ENCODE results near the gene RASAL3. TPM values are rescaled to one million over a fixed set of nuclear protein-coding genes. Genes with fewer than 3 reads are reported as not detected.

Gene RASAL3
- total RNA-seq, 1 donor from 2014 or later, result 0.14 TPM

DNA sequence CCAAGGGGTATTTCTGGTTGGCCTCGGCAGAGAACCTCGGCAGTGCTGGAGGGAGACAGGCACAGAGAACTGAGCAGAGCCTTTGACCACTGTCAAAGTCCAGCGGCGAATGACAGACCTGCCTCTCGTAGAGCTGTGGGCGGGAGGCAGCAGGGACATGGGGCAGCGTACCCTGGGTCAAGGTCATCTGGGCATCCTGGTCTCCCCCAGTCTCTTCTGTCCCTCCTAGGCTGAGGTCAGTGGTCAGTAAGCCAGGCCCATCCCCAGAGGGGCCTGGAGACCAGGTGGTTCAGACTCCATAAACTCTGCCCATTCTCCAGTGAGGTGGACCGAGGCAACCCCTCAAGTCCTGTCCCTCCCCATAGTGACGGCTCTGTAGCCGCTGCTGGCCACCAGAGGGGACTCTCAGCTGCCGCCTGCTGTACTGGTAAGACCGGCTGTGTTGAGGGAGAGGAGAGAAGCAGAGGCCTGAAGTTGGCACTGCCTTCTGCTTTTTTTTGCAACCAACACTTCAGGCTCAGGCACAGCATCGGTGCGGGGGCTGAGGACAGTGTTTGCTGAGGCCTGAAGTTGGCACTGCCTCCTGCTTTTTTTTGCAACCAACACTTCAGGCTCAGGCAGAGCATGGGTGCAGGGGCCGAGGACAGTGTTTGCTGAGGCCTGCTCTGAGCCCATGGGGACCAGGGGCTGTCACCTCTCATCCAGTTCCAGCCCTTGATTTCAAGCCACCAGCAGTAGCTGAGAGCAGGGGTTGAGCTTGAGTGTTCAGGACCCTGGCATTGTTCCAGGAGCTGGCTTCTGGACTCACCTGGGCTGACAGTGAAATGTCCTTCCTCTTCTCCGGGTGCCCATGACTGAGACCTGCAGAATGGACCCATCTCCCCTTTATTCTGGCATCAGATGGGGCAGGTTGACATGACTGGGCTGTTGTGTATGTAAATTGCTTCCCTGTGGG lies 15.3 kb upstream of the RASAL3 start, which contains the start of gene PGLYRP2:
Gene PGLYRP2 (minus strand): TSS at position 111 of the 955 bp plus-strand sequence. CDS start 130 bp downstream, outside the sequence.
- DNase-seq (ENCODE audit: low read depth) (no peak), FAIRE-seq (no peak)
- no peak within 1 kb of the TSS for H3K27ac Mint-ChIP-seq (ENCODE audit: unreplicated experiment)
- H3K4me3 Mint-ChIP-seq (ENCODE audit: unreplicated experiment), result no peak within 1 kb of the TSS
- H3K9me3 Mint-ChIP-seq (ENCODE audit: unreplicated experiment), result peaks cover 15% of the 10 kb centered on the region
- Histone ChIP-seq H3K9me3 (ENCODE audit: insufficient read depth, low read depth, low read length) (no peaks in the 10 kb centered on the region), H3K27me3 (ENCODE audit: insufficient read depth, low read length) (peaks cover 2% of the 10 kb centered on the region), H3K79me2 (ENCODE audit: insufficient read depth, low read length) (no peaks in the 10 kb centered on the region), H3K27ac (ENCODE audit: low read depth, low read length) (no peak within 1 kb of the TSS), H2AFZ (ENCODE audit: low read depth, low read length) (no peak within 1 kb of the TSS), H3K4me2 (ENCODE audit: low read length) (no peak within 1 kb of the TSS), H3K36me3 (ENCODE audit: insufficient read depth, low read length) (no peaks in the 10 kb centered on the region), H3K4me3 (ENCODE audit: insufficient read depth, low read depth, low read length) (no peak within 1 kb of the TSS), H4K20me1 (ENCODE audit: insufficient read depth, low read length) (no peaks in the 10 kb centered on the region), H3K9ac (ENCODE audit: low read length) (no peak within 1 kb of the TSS), H3K4me1 (ENCODE audit: insufficient read depth, low read length) (no peaks in the 10 kb centered on the region)
- peaks cover 6% of the 10 kb centered on the region for H3K27me3 Mint-ChIP-seq (ENCODE audit: low read depth, unreplicated experiment)
- TF ChIP-seq, protein P1, sequence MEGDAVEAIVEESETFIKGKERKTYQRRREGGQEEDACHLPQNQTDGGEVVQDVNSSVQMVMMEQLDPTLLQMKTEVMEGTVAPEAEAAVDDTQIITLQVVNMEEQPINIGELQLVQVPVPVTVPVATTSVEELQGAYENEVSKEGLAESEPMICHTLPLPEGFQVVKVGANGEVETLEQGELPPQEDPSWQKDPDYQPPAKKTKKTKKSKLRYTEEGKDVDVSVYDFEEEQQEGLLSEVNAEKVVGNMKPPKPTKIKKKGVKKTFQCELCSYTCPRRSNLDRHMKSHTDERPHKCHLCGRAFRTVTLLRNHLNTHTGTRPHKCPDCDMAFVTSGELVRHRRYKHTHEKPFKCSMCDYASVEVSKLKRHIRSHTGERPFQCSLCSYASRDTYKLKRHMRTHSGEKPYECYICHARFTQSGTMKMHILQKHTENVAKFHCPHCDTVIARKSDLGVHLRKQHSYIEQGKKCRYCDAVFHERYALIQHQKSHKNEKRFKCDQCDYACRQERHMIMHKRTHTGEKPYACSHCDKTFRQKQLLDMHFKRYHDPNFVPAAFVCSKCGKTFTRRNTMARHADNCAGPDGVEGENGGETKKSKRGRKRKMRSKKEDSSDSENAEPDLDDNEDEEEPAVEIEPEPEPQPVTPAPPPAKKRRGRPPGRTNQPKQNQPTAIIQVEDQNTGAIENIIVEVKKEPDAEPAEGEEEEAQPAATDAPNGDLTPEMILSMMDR (IDR thresholded peaks at IDR 0.05; ENCODE audit: insufficient read depth, low read depth, low read length), result no peak
- no peak for TF ChIP-seq EZH2 (IDR thresholded peaks at IDR 0.05; ENCODE audit: insufficient read depth, low read length)
- H3K4me1 Mint-ChIP-seq (ENCODE audit: low read depth, unreplicated experiment), result no peaks in the 10 kb centered on the region
- no peaks in the 10 kb centered on the region for H3K36me3 Mint-ChIP-seq (ENCODE audit: low read depth, unreplicated experiment)

DNA sequence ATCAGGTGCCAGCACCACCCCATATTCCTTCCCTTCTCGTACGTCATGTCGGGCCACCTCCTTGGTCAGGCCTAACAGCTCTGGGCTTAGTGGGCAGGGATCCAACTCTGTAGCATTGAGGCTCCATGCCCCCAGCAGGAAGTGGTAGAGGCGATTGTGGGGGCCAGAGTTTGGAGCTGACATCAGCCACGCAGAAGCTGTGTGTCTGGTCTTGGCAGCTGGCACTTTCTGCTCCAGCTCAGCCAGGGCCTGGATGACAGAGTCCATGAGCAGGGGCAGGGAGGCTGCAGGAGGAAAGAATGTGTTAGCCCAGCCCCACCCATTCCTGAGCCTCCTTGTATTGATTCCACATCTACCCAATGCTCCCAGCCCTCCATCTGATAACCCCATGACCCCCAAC lies 12.0 kb upstream of the RASAL3 start:
- H3K4me3 Mint-ChIP-seq (ENCODE audit: unreplicated experiment), result no peak overlapping the region
- H3K9ac ChIP-seq (ENCODE audit: low read length), result no peak overlapping the region
- no peaks in the 10 kb centered on the region for H3K36me3 ChIP-seq (ENCODE audit: insufficient read depth, low read length)
- no peaks in the 10 kb centered on the region for H3K79me2 ChIP-seq (ENCODE audit: insufficient read depth, low read length)
- peaks cover 12% of the 10 kb centered on the region for H3K9me3 Mint-ChIP-seq (ENCODE audit: unreplicated experiment)
- no peaks in the 10 kb centered on the region for H3K36me3 Mint-ChIP-seq (ENCODE audit: low read depth, unreplicated experiment)
- no peaks in the 10 kb centered on the region for H3K4me1 Mint-ChIP-seq (ENCODE audit: low read depth, unreplicated experiment)
- peaks cover 10% of the 10 kb centered on the region for H3K27me3 Mint-ChIP-seq (ENCODE audit: low read depth, unreplicated experiment)
- TF ChIP-seq, protein P1 (IDR thresholded peaks at IDR 0.05; ENCODE audit: insufficient read depth, low read depth, low read length), result no peak
- no peak for TF ChIP-seq EZH2 (IDR thresholded peaks at IDR 0.05; ENCODE audit: insufficient read depth, low read length)
- H3K4me1 ChIP-seq (ENCODE audit: insufficient read depth, low read length), result no peaks in the 10 kb centered on the region
- H3K27ac Mint-ChIP-seq (ENCODE audit: unreplicated experiment), result no peak overlapping the region
- peaks cover 2% of the 10 kb centered on the region for H3K27me3 ChIP-seq (ENCODE audit: insufficient read depth, low read length)
- no peak overlapping the region for H3K4me3 ChIP-seq (ENCODE audit: insufficient read depth, low read depth, low read length)
- H3K9me3 ChIP-seq (ENCODE audit: insufficient read depth, low read depth, low read length), result no peaks in the 10 kb centered on the region
- H3K27ac ChIP-seq (ENCODE audit: low read depth, low read length), result no peak overlapping the region
- DNase-seq (ENCODE audit: low read depth), result no peak
- FAIRE-seq, result no peak
- no peaks in the 10 kb centered on the region for H4K20me1 ChIP-seq (ENCODE audit: insufficient read depth, low read length)
- H2AFZ ChIP-seq (ENCODE audit: low read depth, low read length), result no peak overlapping the region
- no peak overlapping the region for H3K4me2 ChIP-seq (ENCODE audit: low read length)

DNA sequence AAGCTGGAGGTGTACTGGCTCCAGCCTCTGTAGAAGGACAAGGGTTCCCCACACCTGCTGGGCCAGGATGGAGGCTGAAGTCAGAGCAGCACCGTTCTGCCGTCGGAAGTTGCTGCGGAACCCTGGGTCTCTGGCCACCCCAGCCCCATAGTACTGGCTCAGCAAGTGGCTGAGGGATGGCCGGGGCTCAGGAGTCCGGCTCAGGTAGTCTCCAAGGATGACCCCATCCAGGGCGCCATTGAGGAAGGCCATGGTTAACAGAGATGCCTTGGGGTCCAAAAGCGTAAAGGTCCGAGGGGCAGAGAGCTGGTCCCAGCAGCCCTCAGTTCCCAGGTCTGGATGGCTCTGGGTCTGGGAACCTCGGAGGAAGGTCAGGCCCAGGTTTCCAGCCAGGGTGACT lies 11.3 kb upstream of the RASAL3 start:
- no peaks in the 10 kb centered on the region for H3K36me3 Mint-ChIP-seq (ENCODE audit: low read depth, unreplicated experiment)
- H3K4me2 ChIP-seq (ENCODE audit: low read length), result no peak overlapping the region
- no peak overlapping the region for H3K27ac Mint-ChIP-seq (ENCODE audit: unreplicated experiment)
- FAIRE-seq, result no peak
- H3K27me3 Mint-ChIP-seq (ENCODE audit: low read depth, unreplicated experiment), result peaks cover 12% of the 10 kb centered on the region
- H3K36me3 ChIP-seq (ENCODE audit: insufficient read depth, low read length), result no peaks in the 10 kb centered on the region
- no peak overlapping the region for H3K27ac ChIP-seq (ENCODE audit: low read depth, low read length)
- TF ChIP-seq EZH2 (IDR thresholded peaks at IDR 0.05; ENCODE audit: insufficient read depth, low read length), result no peak
- TF ChIP-seq, protein P1 (IDR thresholded peaks at IDR 0.05; ENCODE audit: insufficient read depth, low read depth, low read length), result no peak
- no peak overlapping the region for H2AFZ ChIP-seq (ENCODE audit: low read depth, low read length)
- H3K9me3 ChIP-seq (ENCODE audit: insufficient read depth, low read depth, low read length), result no peaks in the 10 kb centered on the region
- H3K4me1 ChIP-seq (ENCODE audit: insufficient read depth, low read length), result no peaks in the 10 kb centered on the region
- H4K20me1 ChIP-seq (ENCODE audit: insufficient read depth, low read length), result no peaks in the 10 kb centered on the region
- H3K79me2 ChIP-seq (ENCODE audit: insufficient read depth, low read length), result no peaks in the 10 kb centered on the region
- peaks cover 12% of the 10 kb centered on the region for H3K9me3 Mint-ChIP-seq (ENCODE audit: unreplicated experiment)
- H3K9ac ChIP-seq (ENCODE audit: low read length), result no peak overlapping the region
- no peak for DNase-seq (ENCODE audit: low read depth)
- H3K4me1 Mint-ChIP-seq (ENCODE audit: low read depth, unreplicated experiment), result no peaks in the 10 kb centered on the region
- no peak overlapping the region for H3K4me3 ChIP-seq (ENCODE audit: insufficient read depth, low read depth, low read length)
- H3K27me3 ChIP-seq (ENCODE audit: insufficient read depth, low read length), result peaks cover 2% of the 10 kb centered on the region
- H3K4me3 Mint-ChIP-seq (ENCODE audit: unreplicated experiment), result no peak overlapping the region
